C4-2B (cell line): ENCODE data around the gene ADISSP.

Experiments used
- ZFX ChIP-seq: fragments of 450-650 bp; IDR thresholded peaks from 2 replicates; pipeline ENCODE4 v1.6.1; 2017
- TF ChIP-seq, protein P1 (sequence below): fragments of 450-650 bp; conservative IDR thresholded peaks from 2 replicates; pipeline ENCODE4 v1.5.1; 2017; ENCODE audit warnings: mild to moderate bottlenecking

DNA sequence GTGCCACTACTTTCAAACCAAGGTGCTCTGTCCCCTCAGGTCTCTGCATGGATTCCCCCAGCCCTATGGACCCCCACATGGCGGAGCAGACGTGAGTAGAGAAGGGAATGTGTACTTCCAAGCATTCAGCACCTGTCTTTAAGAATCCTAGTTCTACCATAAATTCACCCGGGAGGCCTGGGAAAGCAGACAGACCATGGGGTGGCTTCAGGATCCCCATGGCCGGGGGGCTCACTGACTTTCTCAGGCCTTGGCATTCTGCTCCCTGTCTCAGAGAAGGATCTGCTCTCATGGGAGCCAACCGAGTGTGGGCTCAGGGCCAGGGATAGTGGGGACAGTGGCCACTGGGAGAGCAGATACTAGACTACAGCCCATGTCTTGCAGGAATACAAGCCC, 30.8 kb upstream of the ADISSP start:
- TF ChIP-seq, protein P1, sequence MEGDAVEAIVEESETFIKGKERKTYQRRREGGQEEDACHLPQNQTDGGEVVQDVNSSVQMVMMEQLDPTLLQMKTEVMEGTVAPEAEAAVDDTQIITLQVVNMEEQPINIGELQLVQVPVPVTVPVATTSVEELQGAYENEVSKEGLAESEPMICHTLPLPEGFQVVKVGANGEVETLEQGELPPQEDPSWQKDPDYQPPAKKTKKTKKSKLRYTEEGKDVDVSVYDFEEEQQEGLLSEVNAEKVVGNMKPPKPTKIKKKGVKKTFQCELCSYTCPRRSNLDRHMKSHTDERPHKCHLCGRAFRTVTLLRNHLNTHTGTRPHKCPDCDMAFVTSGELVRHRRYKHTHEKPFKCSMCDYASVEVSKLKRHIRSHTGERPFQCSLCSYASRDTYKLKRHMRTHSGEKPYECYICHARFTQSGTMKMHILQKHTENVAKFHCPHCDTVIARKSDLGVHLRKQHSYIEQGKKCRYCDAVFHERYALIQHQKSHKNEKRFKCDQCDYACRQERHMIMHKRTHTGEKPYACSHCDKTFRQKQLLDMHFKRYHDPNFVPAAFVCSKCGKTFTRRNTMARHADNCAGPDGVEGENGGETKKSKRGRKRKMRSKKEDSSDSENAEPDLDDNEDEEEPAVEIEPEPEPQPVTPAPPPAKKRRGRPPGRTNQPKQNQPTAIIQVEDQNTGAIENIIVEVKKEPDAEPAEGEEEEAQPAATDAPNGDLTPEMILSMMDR = no peak
- no peak for TF ChIP-seq ZFX
